Peyer's patch (tissue), 4 donors: ENCODE results near the gene MYH7.

Experiments used
- POLR2A ChIP-seq, 2 donors: fragments of 450-650 bp; IDR thresholded peaks; one replicate each; pipeline ENCODE4 v1.5.1; 2017; ENCODE audit warnings: antibody characterized with exemption in 2 of 2, mild to moderate bottlenecking in 2 of 2, moderate library complexity in 2 of 2
- TF ChIP-seq, protein P1 (sequence below), 6 experiments: fragments of 450-650 bp in 4 of 6; fragments of 200-600 bp in 2 of 6; sonication (generic) in 1 of 6; IDR thresholded peaks; one replicate each; pipeline ENCODE4 v1.5.1; 2017 to 2019; ENCODE audit warnings: antibody characterized with exemption in 6 of 6, mild to moderate bottlenecking in 3 of 6, moderate library complexity in 1 of 6

GRCh38 chr14:23403908-23404307 is 31.6 kb downstream of the MYH7 start:
- TF ChIP-seq, protein P1, sequence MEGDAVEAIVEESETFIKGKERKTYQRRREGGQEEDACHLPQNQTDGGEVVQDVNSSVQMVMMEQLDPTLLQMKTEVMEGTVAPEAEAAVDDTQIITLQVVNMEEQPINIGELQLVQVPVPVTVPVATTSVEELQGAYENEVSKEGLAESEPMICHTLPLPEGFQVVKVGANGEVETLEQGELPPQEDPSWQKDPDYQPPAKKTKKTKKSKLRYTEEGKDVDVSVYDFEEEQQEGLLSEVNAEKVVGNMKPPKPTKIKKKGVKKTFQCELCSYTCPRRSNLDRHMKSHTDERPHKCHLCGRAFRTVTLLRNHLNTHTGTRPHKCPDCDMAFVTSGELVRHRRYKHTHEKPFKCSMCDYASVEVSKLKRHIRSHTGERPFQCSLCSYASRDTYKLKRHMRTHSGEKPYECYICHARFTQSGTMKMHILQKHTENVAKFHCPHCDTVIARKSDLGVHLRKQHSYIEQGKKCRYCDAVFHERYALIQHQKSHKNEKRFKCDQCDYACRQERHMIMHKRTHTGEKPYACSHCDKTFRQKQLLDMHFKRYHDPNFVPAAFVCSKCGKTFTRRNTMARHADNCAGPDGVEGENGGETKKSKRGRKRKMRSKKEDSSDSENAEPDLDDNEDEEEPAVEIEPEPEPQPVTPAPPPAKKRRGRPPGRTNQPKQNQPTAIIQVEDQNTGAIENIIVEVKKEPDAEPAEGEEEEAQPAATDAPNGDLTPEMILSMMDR (IDR thresholded peaks at IDR 0.05), result no peak
- no peak for TF ChIP-seq POLR2A (IDR thresholded peaks at IDR 0.05)
